Activated CD4-positive, alpha-beta T cell treated with anti-CD3 and anti-CD28 coated beads, Interleukin-2, Interleukin-6, amounts not matched to agents 100 ng/mL and 50 ng/mL, durations not matched to agents 16 hours and 8 hours (primary cell): ENCODE results near the gene ANKK1.

Experiments used
- DNase-seq: peaks from one replicate; pipeline ENCODE4 v3.0.0-alpha.2; 2020

The ANKK1 gene

GRCh38 chr11:113387605-113388211, at the start of gene ANKK1:
ANKK1 (plus strand) TSS chr11:113387779; CDS start chr11:113387885, 106 bp downstream.
- DNase-seq, result no peak

GRCh38 chr11:113338730-113339129, 48.8 kb upstream of the ANKK1 start:
- no peak for DNase-seq

GRCh38 chr11:113339929-113340589, 47.5 kb upstream of the ANKK1 start:
- no peak for DNase-seq

GRCh38 chr11:113341388-113342165, 46.0 kb upstream of the ANKK1 start:
- no peak for DNase-seq

- DNase-seq, result no peak
Observed at GRCh38 chr11:113345978-113346377, 41.6 kb upstream of the ANKK1 start.

GRCh38 chr11:113349528-113349927, 38.1 kb upstream of the ANKK1 start:
- no peak for DNase-seq

GRCh38 chr11:113350336-113351067, 37.1 kb upstream of the ANKK1 start:
- DNase-seq, result no peak

- DNase-seq, result no peak
Observed at GRCh38 chr11:113351068-113351450, 36.5 kb upstream of the ANKK1 start.

GRCh38 chr11:113351480-113351879, 36.1 kb upstream of the ANKK1 start:
- DNase-seq, result no peak

- no peak for DNase-seq
Observed at GRCh38 chr11:113356203-113356602, 31.4 kb upstream of the ANKK1 start.

GRCh38 chr11:113363406-113363805, 24.2 kb upstream of the ANKK1 start:
- DNase-seq, result no peak

GRCh38 chr11:113363996-113364641, 23.5 kb upstream of the ANKK1 start:
- no peak for DNase-seq

GRCh38 chr11:113365895-113366294, 21.7 kb upstream of the ANKK1 start:
- no peak for DNase-seq

- no peak for DNase-seq
Observed at GRCh38 chr11:113369411-113369810, 18.2 kb upstream of the ANKK1 start.

GRCh38 chr11:113370634-113371033, 16.9 kb upstream of the ANKK1 start:
- no peak for DNase-seq

GRCh38 chr11:113372309-113372708, 15.3 kb upstream of the ANKK1 start:
- no peak for DNase-seq

GRCh38 chr11:113373306-113373705, 14.3 kb upstream of the ANKK1 start:
- DNase-seq, result no peak

GRCh38 chr11:113373981-113374560, 13.5 kb upstream of the ANKK1 start:
- DNase-seq, result no peak

- DNase-seq, result no peak
Observed at GRCh38 chr11:113375402-113375801, 12.2 kb upstream of the ANKK1 start.

- no peak for DNase-seq
Observed at GRCh38 chr11:113376156-113376555, 11.4 kb upstream of the ANKK1 start.

GRCh38 chr11:113377681-113378412, 9.7 kb upstream of the ANKK1 start:
- no peak for DNase-seq

- DNase-seq, result no peak
Observed at GRCh38 chr11:113378692-113379091, 8.9 kb upstream of the ANKK1 start.
